T-helper 2 cell (primary cell): ENCODE results near the gene RALGAPA2.

Source experiments
- DNase-seq, 5 experiments: peaks; one replicate each; pipeline versions ENCODE4 v3.0.0 to v3.0.0-alpha.2; 2012 to 2022

Gene RALGAPA2

GRCh38 chr20:20627471-20627870, 85.0 kb downstream of the RALGAPA2 start:
- DNase-seq: no peak

GRCh38 chr20:20624914-20625313, 87.5 kb downstream of the RALGAPA2 start:
- no peak for DNase-seq

DNA sequence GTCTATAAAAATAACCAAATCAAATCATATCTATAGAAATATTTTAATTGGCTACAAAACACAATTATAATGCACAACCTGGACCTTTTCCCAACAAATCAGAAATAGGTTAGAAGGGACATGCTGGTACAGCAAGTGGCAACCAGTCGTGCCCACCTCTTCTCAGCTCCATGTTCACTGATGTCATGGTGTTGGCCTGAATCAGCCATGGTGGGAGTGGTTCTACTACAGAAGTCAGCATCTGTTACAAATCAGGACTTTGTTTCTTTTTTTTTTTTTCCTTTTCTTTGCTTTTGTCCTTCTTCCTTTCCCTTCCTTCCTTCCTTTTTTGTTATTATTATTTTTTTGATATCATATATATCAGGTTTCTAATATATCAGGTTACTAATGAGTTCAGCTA, 91.2 kb downstream of the RALGAPA2 start:
- DNase-seq: no peak

DNA sequence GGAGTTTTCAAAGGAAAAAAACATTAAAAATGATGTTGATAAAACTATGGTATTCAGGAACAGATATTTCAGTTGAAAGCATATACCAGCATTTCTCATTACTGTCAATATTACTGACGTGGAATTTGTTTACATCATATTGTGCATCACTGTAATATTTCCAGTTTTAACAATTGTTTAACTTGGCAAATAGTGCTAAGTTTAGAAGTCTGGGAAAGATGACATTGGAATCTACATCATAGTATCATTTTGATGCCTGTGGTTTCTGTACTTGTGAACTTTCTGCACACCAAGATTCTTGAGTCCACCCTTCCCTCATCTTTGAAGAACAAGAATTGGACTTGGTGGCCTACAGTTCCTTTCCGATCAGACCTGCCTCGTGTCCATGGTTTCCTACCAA, 98.1 kb downstream of the RALGAPA2 start:
- no peak for DNase-seq

GRCh38 chr20:20612251-20612650, 100.2 kb downstream of the RALGAPA2 start:
- no peak for DNase-seq

GRCh38 chr20:20611167-20611566, 101.3 kb downstream of the RALGAPA2 start:
- no peak for DNase-seq

DNA sequence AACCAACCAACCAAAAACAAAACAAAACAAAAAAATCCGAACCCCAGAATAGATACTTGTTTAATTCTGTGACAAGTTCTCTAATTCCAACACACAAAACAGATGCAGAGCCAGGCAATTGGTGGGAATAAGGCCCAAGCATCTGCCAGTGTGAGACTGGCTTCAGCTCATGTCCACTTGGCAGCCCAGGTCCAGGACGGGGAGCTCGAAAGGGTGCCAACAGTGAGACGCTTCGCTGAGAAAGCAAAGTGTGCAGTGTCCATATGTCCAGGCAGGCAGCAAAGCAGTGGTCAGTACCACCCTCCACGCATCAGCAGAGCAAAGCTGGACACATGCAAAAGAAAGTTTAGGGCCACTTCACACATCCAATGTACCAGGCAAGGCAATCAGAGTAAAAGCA, 102.9 kb downstream of the RALGAPA2 start:
- DNase-seq: no peak

DNA sequence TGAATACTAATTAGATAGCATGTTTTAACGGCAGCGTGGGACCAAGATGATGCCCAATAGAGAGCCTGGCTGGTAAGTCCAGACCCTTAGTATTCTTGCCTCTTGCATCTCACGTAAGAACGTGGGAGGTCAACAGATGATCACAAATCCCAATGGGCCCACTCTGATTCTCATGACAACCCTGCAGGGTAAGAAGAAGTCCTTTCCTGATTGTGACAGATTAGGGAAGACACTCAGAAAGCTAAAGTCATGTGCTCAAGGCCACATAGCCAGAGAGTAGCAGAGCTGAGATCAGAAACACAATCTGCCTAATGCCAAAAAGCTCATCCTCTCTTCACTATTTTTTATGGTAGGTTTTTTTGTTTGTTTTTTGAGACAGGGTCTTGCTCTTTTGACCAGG, 103.8 kb downstream of the RALGAPA2 start:
- peak in 1 of 5 experiments; percentile 14 for DNase-seq

- DNase-seq: peak in 1 of 5 experiments; percentile 9
Measured at GRCh38 chr20:20608041-20608440, 104.4 kb downstream of the RALGAPA2 start.

DNA sequence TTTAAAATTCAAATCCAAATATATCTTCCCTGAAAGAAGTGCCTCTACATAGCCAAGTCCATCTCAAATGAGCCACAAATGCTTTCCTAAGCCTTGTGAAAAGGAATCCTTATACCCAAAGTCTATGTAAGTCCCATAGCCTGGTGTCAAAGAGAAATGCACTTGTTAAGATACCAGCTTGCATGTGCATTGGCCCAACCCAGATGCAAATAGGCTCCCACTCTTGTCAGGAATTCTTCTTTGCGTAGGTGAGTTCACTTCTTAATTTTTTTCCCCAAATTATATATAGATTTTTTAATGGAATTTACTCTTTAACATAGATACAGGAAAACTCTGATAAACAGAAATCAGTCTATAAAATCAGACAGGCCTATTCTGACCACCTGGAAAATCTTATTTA, 105.6 kb downstream of the RALGAPA2 start:
- DNase-seq: no peak

DNA sequence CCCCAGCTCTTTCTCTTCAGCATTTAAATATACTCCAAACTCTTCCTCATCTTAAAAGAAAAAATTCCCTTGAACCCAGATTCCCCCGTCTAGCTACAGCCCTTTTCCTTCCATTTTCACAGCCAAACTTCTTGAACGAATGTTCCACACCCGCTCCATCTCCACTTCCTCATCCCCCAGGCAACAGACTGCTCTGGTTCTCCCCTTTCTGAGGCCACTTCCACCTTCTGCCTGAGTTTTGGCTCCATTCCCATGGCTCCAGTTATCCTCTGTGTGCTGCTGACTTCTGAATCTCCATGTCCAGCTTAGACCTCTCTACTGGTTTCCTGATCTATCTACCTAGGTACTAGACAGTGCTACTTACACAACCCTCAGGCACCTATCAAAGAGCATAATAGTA, 106.4 kb downstream of the RALGAPA2 start:
- DNase-seq: no peak

DNA sequence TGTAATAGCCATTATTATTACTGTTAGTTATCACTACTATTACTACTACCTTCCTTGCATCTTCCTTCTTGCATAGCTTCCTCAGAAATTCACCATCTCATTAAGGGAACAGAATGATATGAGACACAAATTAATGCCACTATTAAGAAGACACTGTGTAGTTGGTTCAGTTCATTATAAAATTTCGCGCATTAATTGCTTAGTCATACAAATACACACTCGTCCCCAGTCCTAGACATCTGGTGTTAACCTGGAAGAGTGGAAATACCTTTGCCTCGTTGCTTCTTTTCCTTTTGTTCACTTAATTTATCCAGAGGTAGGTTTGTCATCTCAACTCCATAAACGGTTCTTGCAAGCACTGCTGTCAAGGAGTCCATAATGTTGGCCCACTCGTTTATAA, 107.5 kb downstream of the RALGAPA2 start:
- no peak for DNase-seq

DNA sequence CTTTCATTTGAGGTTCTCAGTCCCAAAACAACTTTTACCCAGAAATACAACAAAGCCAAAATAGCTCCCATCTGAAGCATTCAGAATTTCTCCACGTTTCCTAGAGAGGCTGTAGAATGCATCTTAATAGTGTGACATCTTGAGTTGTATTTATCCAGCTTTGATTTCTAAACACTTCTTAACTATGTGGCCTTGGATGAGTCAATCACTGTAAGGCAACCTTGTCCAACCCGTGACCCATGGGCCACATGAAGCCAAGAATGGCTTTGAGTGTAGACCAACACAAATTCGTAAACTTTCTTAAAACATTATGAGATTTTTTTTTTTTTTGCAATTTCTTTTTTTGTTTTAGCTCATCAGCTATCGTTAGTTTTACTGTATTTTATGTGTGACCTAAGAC, 108.1 kb downstream of the RALGAPA2 start:
- DNase-seq: no peak

DNA sequence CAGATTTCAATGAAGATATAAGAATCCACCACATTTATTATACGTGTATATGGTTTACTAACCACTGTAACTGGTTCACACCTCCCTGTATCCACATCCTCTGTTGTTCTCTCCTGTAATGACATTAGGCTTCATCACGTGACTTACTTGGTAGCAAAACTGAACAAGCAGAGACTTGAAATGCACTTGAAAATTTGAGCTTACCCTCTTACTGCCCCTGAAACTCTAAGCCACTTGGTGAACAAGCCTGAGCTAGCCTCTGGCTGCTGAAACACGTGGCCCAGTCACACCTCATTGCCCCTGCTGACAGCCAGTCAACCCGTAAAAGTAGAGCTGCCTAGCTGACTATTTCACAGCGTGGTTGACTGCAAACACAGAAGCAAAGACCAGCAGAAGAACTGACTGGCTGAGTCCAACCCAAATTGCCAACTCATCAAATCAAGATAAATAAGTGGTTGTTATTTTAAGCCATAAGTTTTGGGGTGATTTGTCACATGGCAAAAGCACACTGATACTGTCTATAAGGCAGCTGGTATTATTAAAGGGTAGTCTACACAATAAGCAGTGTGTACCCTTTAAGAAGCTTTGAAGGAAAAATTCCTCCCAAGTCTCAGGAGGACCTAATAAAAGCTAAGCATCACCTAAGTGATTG, 109.0 kb downstream of the RALGAPA2 start:
- DNase-seq: peak in 2 of 5 experiments; percentile 63 to 80

DNA sequence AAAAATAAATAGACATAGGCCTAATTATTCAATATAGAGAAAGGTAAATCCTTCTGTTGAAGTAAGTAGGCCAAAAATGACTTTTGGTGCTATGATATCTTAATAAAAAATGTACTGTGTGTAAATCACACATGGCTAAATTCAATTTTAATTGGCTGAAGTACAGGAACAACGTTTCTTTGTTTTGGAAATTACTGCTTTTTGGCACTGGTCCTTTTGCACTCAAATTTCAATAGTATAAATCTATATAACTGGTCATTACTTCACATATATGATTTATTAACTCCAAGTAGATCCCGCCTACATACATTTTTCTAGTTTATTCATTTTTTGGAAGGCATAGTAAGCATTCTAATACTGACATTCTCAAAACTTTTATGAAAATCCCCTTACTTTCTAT, 114.5 kb downstream of the RALGAPA2 start:
- DNase-seq: no peak

GRCh38 chr20:20594171-20594530, 118.3 kb downstream of the RALGAPA2 start:
- peak in 1 of 5 experiments; percentile 15 for DNase-seq

- peak in 1 of 5 experiments; percentile 26 for DNase-seq
Measured at GRCh38 chr20:20593447-20594170, 118.8 kb downstream of the RALGAPA2 start.

DNA sequence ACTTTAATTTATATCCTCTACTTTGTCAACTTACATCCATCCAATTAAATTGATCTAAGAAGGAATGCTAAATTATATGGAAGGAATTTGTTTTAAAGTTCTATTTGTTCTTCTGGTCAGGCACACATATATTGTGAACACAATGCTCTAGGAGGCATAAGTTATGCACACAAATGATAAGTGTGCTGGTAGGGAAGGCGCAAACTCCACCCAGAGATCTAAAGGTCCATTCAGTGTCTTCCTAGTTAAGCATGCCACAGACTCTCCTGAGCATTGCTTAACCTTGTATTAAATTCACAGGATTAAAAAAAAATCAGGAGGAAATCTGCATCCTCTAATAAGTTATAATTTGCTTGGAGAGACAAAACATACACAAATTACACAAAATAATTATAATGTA, 127.3 kb downstream of the RALGAPA2 start:
- DNase-seq: no peak

- DNase-seq: no peak
Measured at GRCh38 chr20:20582734-20583133, 129.7 kb downstream of the RALGAPA2 start.

GRCh38 chr20:20580139-20580538, 132.3 kb downstream of the RALGAPA2 start:
- no peak for DNase-seq

GRCh38 chr20:20578838-20579237, 133.6 kb downstream of the RALGAPA2 start:
- no peak for DNase-seq

GRCh38 chr20:20573797-20574196, 138.6 kb downstream of the RALGAPA2 start:
- DNase-seq: no peak

- DNase-seq: no peak
Measured at GRCh38 chr20:20571068-20571780, 141.2 kb downstream of the RALGAPA2 start.
